ENCODE data around the gene HGFAC.

The HGFAC gene

DNA sequence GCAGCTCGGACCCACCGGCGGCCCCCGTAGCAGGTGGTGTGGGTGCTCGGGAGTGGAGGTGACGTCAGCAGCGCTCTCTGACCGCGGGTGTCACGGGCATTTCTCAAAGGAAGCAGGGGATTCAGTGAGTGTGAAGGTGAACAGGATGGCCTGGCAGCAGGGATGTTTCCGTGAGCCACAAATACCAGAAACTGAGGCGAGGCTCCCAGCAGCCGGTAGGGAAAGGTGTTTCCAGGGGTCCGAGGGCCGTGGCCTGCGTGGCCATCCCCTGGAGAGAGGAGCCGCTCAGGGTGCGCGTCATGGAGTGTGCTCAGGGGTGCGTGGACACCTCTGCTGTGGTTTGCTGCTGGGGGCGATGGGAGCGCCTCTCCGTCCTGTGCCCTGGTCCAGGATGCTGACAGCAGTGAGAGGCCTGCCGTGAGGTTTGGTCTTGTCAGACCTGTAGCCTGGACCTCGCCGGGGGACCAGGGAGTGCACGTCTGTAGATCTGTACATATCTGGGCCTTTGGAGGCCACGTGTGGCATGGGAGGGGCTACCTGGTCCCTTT is 10.2 kb upstream of the HGFAC start:
- DNase-seq (ENCODE audit: low read depth) = no peak
- TF ChIP-seq, protein P1, sequence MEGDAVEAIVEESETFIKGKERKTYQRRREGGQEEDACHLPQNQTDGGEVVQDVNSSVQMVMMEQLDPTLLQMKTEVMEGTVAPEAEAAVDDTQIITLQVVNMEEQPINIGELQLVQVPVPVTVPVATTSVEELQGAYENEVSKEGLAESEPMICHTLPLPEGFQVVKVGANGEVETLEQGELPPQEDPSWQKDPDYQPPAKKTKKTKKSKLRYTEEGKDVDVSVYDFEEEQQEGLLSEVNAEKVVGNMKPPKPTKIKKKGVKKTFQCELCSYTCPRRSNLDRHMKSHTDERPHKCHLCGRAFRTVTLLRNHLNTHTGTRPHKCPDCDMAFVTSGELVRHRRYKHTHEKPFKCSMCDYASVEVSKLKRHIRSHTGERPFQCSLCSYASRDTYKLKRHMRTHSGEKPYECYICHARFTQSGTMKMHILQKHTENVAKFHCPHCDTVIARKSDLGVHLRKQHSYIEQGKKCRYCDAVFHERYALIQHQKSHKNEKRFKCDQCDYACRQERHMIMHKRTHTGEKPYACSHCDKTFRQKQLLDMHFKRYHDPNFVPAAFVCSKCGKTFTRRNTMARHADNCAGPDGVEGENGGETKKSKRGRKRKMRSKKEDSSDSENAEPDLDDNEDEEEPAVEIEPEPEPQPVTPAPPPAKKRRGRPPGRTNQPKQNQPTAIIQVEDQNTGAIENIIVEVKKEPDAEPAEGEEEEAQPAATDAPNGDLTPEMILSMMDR (IDR thresholded peaks at IDR 0.05; ENCODE audit: insufficient read depth, low read depth, low read length, missing control alignments) = no peak
- H3K4me3 ChIP-seq (ENCODE audit: low read length) = no peak overlapping the region

- DNase-seq (ENCODE audit: low read depth) = no peak
- TF ChIP-seq, protein P1 (IDR thresholded peaks at IDR 0.05; ENCODE audit: insufficient read depth, low read depth, low read length, missing control alignments) = no peak
- no peak overlapping the region for H3K4me3 ChIP-seq (ENCODE audit: low read length)
These were observed 9.4 kb upstream of the HGFAC start for GRCh38 chr4:3432381-3432790.

DNA sequence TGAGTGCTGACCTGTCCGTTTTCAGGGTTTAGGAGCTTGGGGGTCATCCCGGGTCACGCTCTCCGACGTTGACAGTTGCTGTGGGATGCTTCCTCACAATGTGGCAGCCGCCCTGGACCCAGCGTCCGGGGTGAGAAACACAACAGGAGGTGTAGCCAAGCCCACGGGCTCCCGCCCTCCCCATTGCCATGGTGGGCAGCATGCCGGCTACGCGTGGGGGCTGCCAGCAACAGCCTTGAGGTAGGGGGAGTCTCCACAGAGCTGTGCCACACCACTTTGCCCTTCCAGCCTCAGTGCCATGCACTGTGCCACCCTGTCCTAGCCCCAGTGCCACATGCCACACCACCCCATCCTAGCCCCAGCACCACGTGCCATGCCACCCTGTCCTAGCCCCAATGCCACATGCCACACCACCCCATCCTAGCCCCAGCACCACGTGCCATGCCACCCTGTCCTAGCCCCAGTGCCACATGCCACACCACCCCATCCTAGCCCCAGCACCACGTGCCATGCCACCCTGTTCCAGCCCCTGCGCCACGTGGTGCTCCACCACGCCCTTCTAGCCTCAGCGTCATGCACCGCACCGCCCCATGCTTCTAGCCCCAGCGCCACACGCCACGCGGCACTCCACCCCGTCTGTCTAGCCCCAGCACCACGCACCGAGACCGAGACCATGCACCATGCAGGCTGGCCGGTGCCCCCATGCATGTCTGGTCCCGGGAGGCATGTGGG is 8.5 kb upstream of the HGFAC start:
- TF ChIP-seq, protein P1 (IDR thresholded peaks at IDR 0.05; ENCODE audit: insufficient read depth, low read depth, low read length, missing control alignments) = no peak
- H3K4me3 ChIP-seq (ENCODE audit: low read length) = no peak overlapping the region
- DNase-seq (ENCODE audit: low read depth) = no peak

DNA sequence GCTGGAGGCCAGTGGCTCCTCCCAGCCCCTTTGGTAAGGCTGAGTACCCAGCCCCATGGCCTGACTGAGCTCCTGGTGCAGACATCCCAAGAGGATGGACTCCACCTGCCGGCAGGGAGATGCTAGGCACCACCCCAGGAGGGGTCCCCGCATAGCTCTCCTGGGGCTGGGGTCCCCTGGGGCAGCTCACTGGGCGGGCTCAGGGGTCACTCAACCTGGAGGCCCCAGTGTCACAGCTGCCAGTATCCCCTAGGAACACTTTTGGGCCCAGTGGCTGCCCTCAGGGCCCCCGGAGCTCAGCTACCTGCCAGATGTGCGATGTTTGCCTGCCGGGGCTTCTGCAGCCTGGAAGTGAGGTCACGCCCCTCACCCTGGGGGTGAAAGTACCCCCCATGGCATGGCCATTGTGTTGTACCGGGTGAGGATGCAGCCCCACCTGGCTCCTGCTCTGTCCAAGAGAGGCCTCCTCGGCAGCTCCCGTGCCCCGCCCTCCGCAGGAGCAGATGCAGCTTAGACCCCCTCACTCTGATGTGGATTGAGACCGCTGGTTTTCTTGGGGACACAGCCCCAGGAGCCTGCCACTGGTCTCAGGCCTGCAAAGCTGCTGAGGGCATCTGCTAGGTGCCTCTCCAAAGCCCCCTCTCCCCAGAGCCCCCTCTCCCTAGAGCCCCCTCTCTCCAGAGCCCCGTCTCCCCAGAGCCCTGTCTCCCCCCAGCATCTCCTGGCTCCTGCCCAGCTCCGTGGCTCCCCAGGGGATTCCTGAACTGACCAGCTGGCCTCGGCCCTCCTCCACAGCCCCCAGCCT is 6.7 kb upstream of the HGFAC start:
- no peak overlapping the region for H3K4me3 ChIP-seq (ENCODE audit: low read length)
- TF ChIP-seq, protein P1 (IDR thresholded peaks at IDR 0.05; ENCODE audit: insufficient read depth, low read depth, low read length, missing control alignments) = peak; percentile 26
- DNase-seq (ENCODE audit: low read depth) = no peak

- no peak overlapping the region for H3K4me3 ChIP-seq (ENCODE audit: low read length)
- TF ChIP-seq, protein P1 (IDR thresholded peaks at IDR 0.05; ENCODE audit: insufficient read depth, low read depth, low read length, missing control alignments) = no peak
- no peak for DNase-seq (ENCODE audit: low read depth)
These were observed 6.1 kb upstream of the HGFAC start for GRCh38 chr4:3435686-3435956.

DNA sequence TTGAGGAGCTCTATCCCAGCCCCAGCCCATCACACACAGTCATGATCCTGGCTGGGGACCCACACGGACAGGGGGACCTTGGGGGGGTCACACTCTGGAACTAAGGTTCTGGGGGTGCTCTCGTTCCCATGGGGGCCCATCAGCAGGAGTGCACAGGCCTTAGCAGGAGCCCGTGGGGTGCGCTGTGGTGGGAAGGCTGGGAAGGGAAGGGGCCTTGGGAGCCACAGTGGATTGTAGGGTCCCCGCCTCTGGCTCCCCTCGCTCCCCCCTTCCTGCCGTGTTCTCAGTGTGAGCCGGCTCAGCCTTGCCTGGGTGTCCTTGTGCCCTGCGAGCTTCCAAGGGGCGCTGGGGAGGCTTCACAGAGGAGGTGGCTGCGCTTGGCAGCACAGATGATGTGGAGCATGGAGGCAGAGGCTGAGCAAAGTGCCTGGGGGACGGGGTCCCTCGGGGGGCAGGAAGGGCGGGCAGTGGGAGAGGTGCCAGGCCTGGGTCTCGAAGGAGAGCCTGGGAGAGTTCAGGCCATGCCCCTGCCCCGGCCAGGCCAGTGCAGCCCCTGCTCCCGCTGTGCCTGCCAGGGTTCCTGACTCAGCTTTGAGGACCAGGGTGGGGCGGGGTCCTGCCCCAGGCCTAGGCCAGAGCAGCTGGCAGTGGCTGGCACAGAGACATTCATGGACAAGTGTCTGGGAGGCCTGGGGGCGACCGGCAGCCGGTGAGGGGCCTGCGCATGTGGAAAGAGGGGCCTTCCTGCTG is 5.5 kb upstream of the HGFAC start:
- H3K4me3 ChIP-seq (ENCODE audit: low read length) = no peak overlapping the region
- DNase-seq (ENCODE audit: low read depth) = peak; percentile 32

More for the DNA sequence above, 5.5 kb upstream of the HGFAC start:
- TF ChIP-seq, protein P1 (IDR thresholded peaks at IDR 0.05; ENCODE audit: insufficient read depth, low read depth, low read length, missing control alignments) = no peak

Data from epithelial cell of esophagus (primary cell).